Activated gamma-delta T cell treated with Interleukin-2 at 50 U/mL for 16 hours (primary cell): ENCODE data around the gene IL23R.

Experiments
- DNase-seq: peaks from one replicate; pipeline ENCODE4 v3.0.0-alpha.2; 2020

Gene IL23R

GRCh38 chr1:67308136-67308535, 141.9 kb downstream of the IL23R start:
- no peak for DNase-seq
